ENCODE measurements around the gene TBX19. TPM values are rescaled to one million over a fixed set of nuclear protein-coding genes. Genes with fewer than 3 reads are reported as not detected.

Gene TBX19
- total and polyA plus RNA-seq, 12 donors, result 0.35 to 2.2 (median 1.1) TPM; not detected in 1

GRCh38 chr1:168273575-168273974, 7.1 kb upstream of the TBX19 start:
- intact Hi-C loops (cut with DNase I), result no loop called here
- Histone ChIP-seq H3K27me3 (no peaks in the 10 kb centered on the region), H3K4me1 (replicated peaks in 1 of 2) (no peaks in the 10 kb centered on the region), H3K9me3 (replicated peaks in 1 of 3) (no peaks in the 10 kb centered on the region), H3K27ac (no peak overlapping the region), H3K4me3 (no peak overlapping the region), H3K36me3 (replicated peaks in 1 of 2) (no peaks in the 10 kb centered on the region)
- 64 to 82% (median 72%) methylated on average over 1 of the region's 1 CpG for WGBS, 4 donors
- TF ChIP-seq, protein P1, sequence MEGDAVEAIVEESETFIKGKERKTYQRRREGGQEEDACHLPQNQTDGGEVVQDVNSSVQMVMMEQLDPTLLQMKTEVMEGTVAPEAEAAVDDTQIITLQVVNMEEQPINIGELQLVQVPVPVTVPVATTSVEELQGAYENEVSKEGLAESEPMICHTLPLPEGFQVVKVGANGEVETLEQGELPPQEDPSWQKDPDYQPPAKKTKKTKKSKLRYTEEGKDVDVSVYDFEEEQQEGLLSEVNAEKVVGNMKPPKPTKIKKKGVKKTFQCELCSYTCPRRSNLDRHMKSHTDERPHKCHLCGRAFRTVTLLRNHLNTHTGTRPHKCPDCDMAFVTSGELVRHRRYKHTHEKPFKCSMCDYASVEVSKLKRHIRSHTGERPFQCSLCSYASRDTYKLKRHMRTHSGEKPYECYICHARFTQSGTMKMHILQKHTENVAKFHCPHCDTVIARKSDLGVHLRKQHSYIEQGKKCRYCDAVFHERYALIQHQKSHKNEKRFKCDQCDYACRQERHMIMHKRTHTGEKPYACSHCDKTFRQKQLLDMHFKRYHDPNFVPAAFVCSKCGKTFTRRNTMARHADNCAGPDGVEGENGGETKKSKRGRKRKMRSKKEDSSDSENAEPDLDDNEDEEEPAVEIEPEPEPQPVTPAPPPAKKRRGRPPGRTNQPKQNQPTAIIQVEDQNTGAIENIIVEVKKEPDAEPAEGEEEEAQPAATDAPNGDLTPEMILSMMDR (IDR thresholded peaks at IDR 0.05), result no peak
- TF ChIP-seq POLR2A (IDR thresholded peaks at IDR 0.05), result no peak
- DNase-seq, result no peak

- intact Hi-C loops (cut with DNase I), result no loop called here
- Histone ChIP-seq H3K4me1 (replicated peaks in 1 of 2) (no peaks in the 10 kb centered on the region), H3K27me3 (no peaks in the 10 kb centered on the region), H3K27ac (no peak overlapping the region), H3K9me3 (replicated peaks in 1 of 3) (no peaks in the 10 kb centered on the region), H3K4me3 (no peak overlapping the region), H3K36me3 (replicated peaks in 1 of 2) (no peaks in the 10 kb centered on the region)
- TF ChIP-seq POLR2A (IDR thresholded peaks at IDR 0.05), result no peak
- TF ChIP-seq, protein P1 (IDR thresholded peaks at IDR 0.05), result no peak
- no peak for DNase-seq
- WGBS, 4 donors, result 90 to 96% (median 90%) methylated on average over 1 of the region's 1 CpG
Measured at GRCh38 chr1:168279253-168279652, 1.4 kb upstream of the TBX19 start.

DNA sequence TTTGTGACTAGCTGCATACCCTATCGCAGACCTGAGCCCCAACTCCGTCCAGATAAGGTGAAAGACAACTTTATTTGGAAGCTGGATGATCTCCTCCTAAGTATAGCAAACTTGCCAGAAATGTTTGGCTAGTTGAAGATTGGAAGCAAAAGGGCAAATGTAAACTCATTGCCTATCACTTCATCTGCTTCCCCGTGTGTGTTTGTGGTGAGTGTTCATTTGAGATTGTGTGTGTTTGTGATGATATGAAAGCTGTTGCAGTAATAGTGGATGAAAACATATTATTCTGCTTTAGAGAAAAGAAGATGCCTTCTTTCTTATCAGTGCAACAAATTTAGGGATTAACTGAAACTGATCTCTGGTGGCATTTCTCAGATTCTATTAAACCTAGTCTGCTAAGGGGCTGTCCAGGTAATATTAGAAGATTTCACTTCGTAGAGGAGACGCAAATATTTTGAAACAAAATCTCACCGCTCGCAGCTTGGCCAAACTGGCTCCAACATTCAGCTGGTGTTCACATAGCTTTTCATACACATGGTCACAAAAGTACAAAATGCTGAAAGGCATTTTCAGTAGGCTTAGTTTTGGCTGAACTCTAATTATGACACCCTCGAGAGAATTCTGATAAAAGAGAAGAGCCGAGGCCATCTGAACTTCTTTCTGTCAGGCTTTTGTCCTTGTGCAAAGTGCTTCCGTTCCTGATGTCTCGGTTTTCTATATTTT, 1.1 kb downstream of the TBX19 start:
- no peak for TF ChIP-seq POLR2A (IDR thresholded peaks at IDR 0.05)
- TF ChIP-seq, protein P1 (IDR thresholded peaks at IDR 0.05), result no peak
- 80 to 85% (median 81%) methylated on average over 11 of the region's 11 CpGs for WGBS, 4 donors

DNA sequence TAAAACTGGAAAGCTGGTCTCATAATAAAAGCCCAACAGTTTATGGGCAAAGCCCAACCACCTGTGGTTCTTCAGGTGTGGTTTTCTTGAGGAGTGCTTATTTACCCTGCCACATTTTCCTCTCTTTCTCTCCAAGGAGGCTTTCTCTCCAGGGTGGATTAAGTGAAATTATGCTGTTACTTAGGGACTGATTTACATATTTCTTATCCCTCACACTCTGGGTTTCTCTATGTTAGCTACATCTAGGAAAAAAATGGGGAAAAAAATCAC, 4.8 kb downstream of the TBX19 start:
- Histone ChIP-seq H3K27ac (no peak overlapping the region), H3K36me3 (replicated peaks in 1 of 2) (no peaks in the 10 kb centered on the region), H3K4me1 (replicated peaks in 1 of 2) (no peaks in the 10 kb centered on the region), H3K4me3 (no peak overlapping the region), H3K9me3 (replicated peaks in 1 of 3) (no peaks in the 10 kb centered on the region), H3K27me3 (no peaks in the 10 kb centered on the region)
- no peak for DNase-seq
- intact Hi-C loops (cut with DNase I), result no loop called here
- TF ChIP-seq, protein P1 (IDR thresholded peaks at IDR 0.05), result no peak
- no peak for TF ChIP-seq POLR2A (IDR thresholded peaks at IDR 0.05)

More for the DNA sequence above, 1.1 kb downstream of the TBX19 start:
- Histone ChIP-seq H3K27me3 (no peaks in the 10 kb centered on the region), H3K27ac (no peak overlapping the region), H3K36me3 (replicated peaks in 1 of 2) (no peaks in the 10 kb centered on the region), H3K9me3 (replicated peaks in 1 of 3) (no peaks in the 10 kb centered on the region), H3K4me1 (replicated peaks in 1 of 2) (no peaks in the 10 kb centered on the region), H3K4me3 (no peak overlapping the region)
- intact Hi-C loops (cut with DNase I), result no loop called here
- DNase-seq, result no peak

Measured in adrenal gland (tissue), 12 donors.